Measurements from ENCODE around the gene EPB41L4B.

- TF ChIP-seq CTCF (IDR thresholded peaks at IDR 0.05): no peak
- TF ChIP-seq POLR2AphosphoS5 (IDR thresholded peaks at IDR 0.05): no peak
Measured at GRCh38 chr9:109224751-109225150, 96.1 kb downstream of the EPB41L4B start.
